Measurements from ENCODE around the gene POLR1G.

- TF ChIP-seq CTCF (IDR thresholded peaks at IDR 0.05; ENCODE audit: insufficient read depth, low read length, poor library complexity, severe bottlenecking) (peak; percentile 46), EZH2phosphoT487 (conservative IDR thresholded peaks at IDR 0.05; ENCODE audit: low read length) (no peak)
Observed at GRCh38 chr19:45402298-45403061, 4.0 kb upstream of the POLR1G start.
